PC-3 (cell line): ENCODE results near the gene SESTD1. TPM values are rescaled to one million over a fixed set of nuclear protein-coding genes. Genes with fewer than 3 reads are reported as not detected.

Experiments used
- ATAC-seq: fragments of 200-7000 bp; cut with Tn5 transposase; 2 replicates; pipeline ENCODE4 v1.9.1; 2020; ENCODE audit warnings: mild to moderate bottlenecking, moderate library complexity
- BruUV-seq: library from RNA; stranded (reverse); fragments of 400-500 nt; replicated peaks from 2 replicates; lab custom pipeline; 2021; lab: Mats Ljungman, UMichigan
- CTCF ChIA-PET: fragments of 300-600 bp; sonication (Branson Sonifier 250); formaldehyde crosslinking; loops from one replicate; lab custom pipeline; 2022; ENCODE audit warnings: antibody characterized with exemption; lab: Charles Lee
- POLR2A ChIA-PET: fragments of 300-600 bp; sonication (Branson Sonifier 250); formaldehyde crosslinking; loops from one replicate; lab custom pipeline; 2022; ENCODE audit warnings: antibody characterized with exemption; ENCODE audit not compliant: unreplicated experiment; lab: Charles Lee
- DNase-seq: peaks from one replicate; pipeline ENCODE4 v3.0.0-alpha.2; 2015
- H2AFZ ChIP-seq: fragments of 300-600 bp; sonication (generic); 2 replicates; pipeline ENCODE4 v1.6.0; 2016; ENCODE audit warnings: antibody characterized with exemption, low read length
- H3F3A ChIP-seq: fragments of 300-600 bp; sonication (generic); one replicate; pipeline ENCODE4 v1.6.0; 2017; ENCODE audit warnings: antibody characterized with exemption, low read length, control low read depth, mild to moderate bottlenecking; ENCODE audit not compliant: unreplicated experiment
- H3K27ac ChIP-seq: fragments of 300-600 bp; sonication (generic); 2 replicates; pipeline ENCODE4 v1.5.1; 2016; ENCODE audit warnings: mild to moderate bottlenecking, low read length
- H3K27me3 ChIP-seq: fragments of 300-600 bp; sonication (generic); 2 replicates; pipeline ENCODE4 v1.6.1; 2016; ENCODE audit warnings: low read length, mixed read lengths
- H3K36me3 ChIP-seq: fragments of 300-600 bp; sonication (generic); 2 replicates; pipeline ENCODE4 v1.6.1; 2016; ENCODE audit warnings: low read depth, mixed run types, low read length, mixed read lengths
- H3K4me1 ChIP-seq: fragments of 300-600 bp; sonication (generic); 2 replicates; pipeline ENCODE4 v1.5.1; 2016; ENCODE audit warnings: low read length; ENCODE audit not compliant: insufficient read depth
- H3K4me2 ChIP-seq: fragments of 300-600 bp; sonication (generic); 2 replicates; pipeline ENCODE4 v1.6.0; 2016; ENCODE audit warnings: low read length
- H3K4me3 ChIP-seq: fragments of 300-600 bp; sonication (generic); 2 replicates; pipeline ENCODE4 v1.5.1; 2016; ENCODE audit warnings: mild to moderate bottlenecking, low read length, mixed read lengths
- H3K79me2 ChIP-seq: fragments of 300-600 bp; sonication (generic); 2 replicates; pipeline ENCODE4 v1.6.1; 2017; ENCODE audit warnings: low read length, mixed read lengths
- H3K9ac ChIP-seq: fragments of 300-600 bp; sonication (generic); 2 replicates; pipeline ENCODE4 v1.6.0; 2016; ENCODE audit warnings: mild to moderate bottlenecking, low read length
- H3K9me2 ChIP-seq: fragments of 300-600 bp; sonication (generic); replicated peaks from 2 replicates; pipeline ENCODE4 v1.6.1; 2016; ENCODE audit warnings: mixed run types, low read length, mixed read lengths
- H3K9me3 ChIP-seq: fragments of 300-600 bp; sonication (generic); 2 replicates; pipeline ENCODE4 v1.6.1; 2016; ENCODE audit warnings: low read length, mixed read lengths
- H4K20me1 ChIP-seq: fragments of 300-600 bp; sonication (generic); 2 replicates; pipeline ENCODE4 v1.6.1; 2016; ENCODE audit warnings: low read length, mixed read lengths
- EZH2 ChIP-seq: fragments of 300-600 bp; sonication (generic); IDR thresholded peaks from one replicate; pipeline ENCODE4 v1.6.1; 2017; ENCODE audit warnings: antibody characterized with exemption, mild to moderate bottlenecking, low read length; ENCODE audit not compliant: unreplicated experiment
- EZH2phosphoT487 ChIP-seq: fragments of 300-600 bp; sonication (generic); IDR thresholded peaks from 2 replicates; pipeline ENCODE4 v1.6.1; 2018; ENCODE audit warnings: mild to moderate bottlenecking, antibody characterized with exemption, low read length, borderline replicate concordance
- intact Hi-C: fragments of 100-400 bp; cut with micrococcal nuclease; formaldehyde crosslinking; loops from 2 replicates; pipeline ENCODE4 v1.9.0; 2023
- total RNA-seq: library from RNA; depleted of rRNA; stranded (reverse); fragments of >200 nt; gene quantifications from 2 replicates; pipeline ENCODE4 v1.2.3, GENCODE V29; 2014
- TF ChIP-seq, protein P1 (sequence below): fragments of 300-600 bp; sonication (generic); conservative IDR thresholded peaks from 2 replicates; pipeline ENCODE4 v1.5.1; 2017; ENCODE audit warnings: antibody characterized with exemption, low read depth, mild to moderate bottlenecking, low read length

The SESTD1 gene
- total RNA-seq, 1 experiment from 2014 or later, result 12.2 TPM

DNA sequence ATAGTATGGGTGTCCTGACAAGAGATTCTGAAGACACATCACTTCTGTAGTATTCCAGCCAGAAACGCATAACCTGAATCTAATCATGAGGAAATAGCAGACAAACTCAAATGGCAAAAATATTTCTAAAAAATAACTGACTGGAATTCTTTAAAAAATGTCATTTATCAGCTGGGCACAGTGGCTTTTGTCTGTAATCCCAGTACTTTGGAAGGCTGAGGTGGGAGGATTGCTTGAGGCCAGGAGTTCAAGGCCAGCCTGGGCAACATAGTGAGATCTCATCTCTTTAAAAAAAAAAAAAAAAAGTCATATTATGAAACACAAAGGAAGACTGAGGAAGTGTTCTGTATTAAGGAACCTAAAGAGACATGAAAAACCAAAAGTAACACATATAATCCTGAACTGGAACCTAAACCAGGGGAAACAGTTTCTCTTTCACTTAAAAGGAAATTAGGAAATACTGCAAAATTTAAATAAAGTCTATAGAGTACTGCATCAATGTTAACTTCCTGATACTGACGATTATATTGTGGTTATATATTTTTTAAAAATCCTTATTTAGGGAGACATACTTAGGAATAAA lies 29.9 kb downstream of the SESTD1 start:
- no TSS peak for BruUV-seq
- Histone ChIP-seq H3K9me2 (no peaks in the 10 kb centered on the region), H3K79me2 (peaks cover 71% of the 10 kb centered on the region), H3K9ac (no peak overlapping the region), H4K20me1 (peaks cover 5% of the 10 kb centered on the region; the same call in 1 of the 2 replicates), H3F3A (peaks cover 6% of the 10 kb centered on the region), H3K4me3 (no peak overlapping the region), H3K4me1 (peaks cover 36% of the 10 kb centered on the region), H3K27me3 (no peaks in the 10 kb centered on the region), H2AFZ (no peak overlapping the region), H3K27ac (no peak overlapping the region), H3K4me2 (no peak overlapping the region), H3K9me3 (no peaks in the 10 kb centered on the region), H3K36me3 (no peaks in the 10 kb centered on the region)
- no peak for TF ChIP-seq EZH2phosphoT487
- no peak for TF ChIP-seq EZH2
- TF ChIP-seq, protein P1, sequence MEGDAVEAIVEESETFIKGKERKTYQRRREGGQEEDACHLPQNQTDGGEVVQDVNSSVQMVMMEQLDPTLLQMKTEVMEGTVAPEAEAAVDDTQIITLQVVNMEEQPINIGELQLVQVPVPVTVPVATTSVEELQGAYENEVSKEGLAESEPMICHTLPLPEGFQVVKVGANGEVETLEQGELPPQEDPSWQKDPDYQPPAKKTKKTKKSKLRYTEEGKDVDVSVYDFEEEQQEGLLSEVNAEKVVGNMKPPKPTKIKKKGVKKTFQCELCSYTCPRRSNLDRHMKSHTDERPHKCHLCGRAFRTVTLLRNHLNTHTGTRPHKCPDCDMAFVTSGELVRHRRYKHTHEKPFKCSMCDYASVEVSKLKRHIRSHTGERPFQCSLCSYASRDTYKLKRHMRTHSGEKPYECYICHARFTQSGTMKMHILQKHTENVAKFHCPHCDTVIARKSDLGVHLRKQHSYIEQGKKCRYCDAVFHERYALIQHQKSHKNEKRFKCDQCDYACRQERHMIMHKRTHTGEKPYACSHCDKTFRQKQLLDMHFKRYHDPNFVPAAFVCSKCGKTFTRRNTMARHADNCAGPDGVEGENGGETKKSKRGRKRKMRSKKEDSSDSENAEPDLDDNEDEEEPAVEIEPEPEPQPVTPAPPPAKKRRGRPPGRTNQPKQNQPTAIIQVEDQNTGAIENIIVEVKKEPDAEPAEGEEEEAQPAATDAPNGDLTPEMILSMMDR, result no peak
- intact Hi-C loops, result no loop called here
- ATAC-seq (no peak), DNase-seq (peak; percentile 0)
- ChIA-PET POLR2A (no interaction called here), CTCF (no interaction called here)

DNA sequence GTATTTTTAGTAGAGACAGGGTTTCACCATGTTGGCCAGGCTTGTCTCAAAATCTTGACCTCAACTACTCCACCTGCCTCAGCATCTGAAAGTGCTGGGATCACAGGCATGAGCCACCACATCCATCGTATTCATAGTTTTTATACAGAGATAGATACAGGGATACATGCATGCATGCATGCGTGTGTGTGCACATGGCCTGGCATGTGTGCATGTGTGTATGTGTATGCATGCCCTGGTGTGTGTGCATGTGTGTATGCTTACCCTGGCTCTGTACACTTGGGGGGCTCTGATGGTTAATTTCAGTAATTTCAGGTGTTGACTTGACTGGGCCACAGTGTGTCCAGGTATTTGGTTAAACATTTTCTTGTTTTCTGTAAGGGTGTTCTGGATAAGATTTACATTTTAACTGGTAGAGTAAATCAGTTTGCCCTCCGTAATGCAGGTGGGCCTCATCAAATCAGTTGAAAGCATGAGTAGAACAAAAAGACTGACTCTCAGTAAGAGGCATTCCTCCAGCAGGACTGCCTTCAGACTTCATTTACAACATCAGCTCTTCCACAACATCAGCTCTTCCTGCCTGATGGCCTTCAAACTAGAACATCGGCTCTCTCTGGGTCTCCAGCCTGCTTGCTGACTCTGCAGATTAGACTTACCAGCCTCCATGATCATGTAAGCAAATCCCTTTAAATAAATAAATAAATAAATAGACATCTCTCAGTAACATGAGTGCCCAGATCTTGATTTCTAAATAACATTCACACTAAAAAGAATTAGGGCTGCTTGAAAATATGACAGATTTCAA lies 30.8 kb downstream of the SESTD1 start:
- peak overlapping the region; percentile 42 for H3K9ac ChIP-seq
- peak overlapping the region; percentile 76 for H3K4me2 ChIP-seq
- no peaks in the 10 kb centered on the region for H3K9me2 ChIP-seq
- intact Hi-C loops, result loop anchor here (1.0 kb wide), 1 partner anchor 99 kb away; no protein-coding TSS in a partner anchor
- H3K4me1 ChIP-seq, result peaks cover 27% of the 10 kb centered on the region
- H2AFZ ChIP-seq, result peak overlapping the region; percentile 64
- H3K27ac ChIP-seq, result peak overlapping the region; percentile 80
- BruUV-seq, result no TSS peak
- DNase-seq (peak; percentile 1), ATAC-seq (peak; percentile 7)
- ChIA-PET CTCF (no interaction called here), POLR2A (no interaction called here)
- H3K36me3 ChIP-seq, result no peaks in the 10 kb centered on the region
- peaks cover 3% of the 10 kb centered on the region for H3F3A ChIP-seq
- TF ChIP-seq EZH2phosphoT487, result no peak
- TF ChIP-seq, protein P1, result no peak
- TF ChIP-seq EZH2, result no peak
- H3K27me3 ChIP-seq, result no peaks in the 10 kb centered on the region
- peak overlapping the region; percentile 59; the same call in 1 of the 2 replicates for H3K4me3 ChIP-seq
- peaks cover 4% of the 10 kb centered on the region; the same call in 1 of the 2 replicates for H4K20me1 ChIP-seq
- H3K79me2 ChIP-seq, result peaks cover 67% of the 10 kb centered on the region
- H3K9me3 ChIP-seq, result no peaks in the 10 kb centered on the region
